Mesenchymal stem cell (in vitro differentiated cells and primary cell): ENCODE results near the gene TRA2A.

Source experiments
- DNase-seq: peaks from one replicate; pipeline ENCODE4 v3.0.0-alpha.2; 2013
- H2AFZ ChIP-seq: one replicate; pipeline ENCODE4 v1.6.1; 2013; ENCODE audit warnings: low read depth, mild to moderate bottlenecking, control low read depth, inconsistent platforms, low read length, moderate library complexity
- H2AK5ac ChIP-seq: 2 replicates; pipeline ENCODE4 v1.6.1; 2013; ENCODE audit warnings: low read length, moderate library complexity, mild to moderate bottlenecking, inconsistent platforms; ENCODE audit not compliant: severe bottlenecking
- H2BK120ac ChIP-seq: one replicate; pipeline ENCODE4 v1.6.1; 2013; ENCODE audit warnings: low read depth, mild to moderate bottlenecking, inconsistent platforms, low read length, moderate library complexity
- H2BK12ac ChIP-seq, 2 experiments: one replicate each; pipeline ENCODE4 v1.6.1; 2013; ENCODE audit warnings: inconsistent platforms in 2 of 2, low read length in 2 of 2, mild to moderate bottlenecking in 2 of 2, moderate library complexity in 2 of 2, control low read depth in 1 of 2
- H2BK15ac ChIP-seq: one replicate; pipeline ENCODE4 v1.6.1; 2013; ENCODE audit warnings: mild to moderate bottlenecking, low read depth, inconsistent platforms; ENCODE audit not compliant: poor library complexity, severe bottlenecking
- H2BK5ac ChIP-seq: 2 replicates; pipeline ENCODE4 v1.6.1; 2013; ENCODE audit warnings: low read depth, mild to moderate bottlenecking, low read length, control low read depth, inconsistent platforms; ENCODE audit not compliant: poor library complexity, severe bottlenecking
- H3K14ac ChIP-seq, 2 experiments: one replicate each; pipeline ENCODE4 v1.6.1; 2013; ENCODE audit warnings: inconsistent platforms in 2 of 2, low read length in 2 of 2, control low read depth in 1 of 2, mild to moderate bottlenecking in 1 of 2, moderate library complexity in 1 of 2
- H3K18ac ChIP-seq, 2 experiments: one replicate each; pipeline ENCODE4 v1.6.1; 2013; ENCODE audit warnings: inconsistent platforms in 2 of 2, low read length in 2 of 2, control low read depth in 1 of 2, low read depth in 1 of 2, mild to moderate bottlenecking in 1 of 2
- H3K23ac ChIP-seq, 2 experiments: one replicate each; pipeline ENCODE4 v1.6.1; 2013; ENCODE audit warnings: inconsistent platforms in 2 of 2, low read length in 2 of 2, mild to moderate bottlenecking in 2 of 2, moderate library complexity in 2 of 2, control low read depth in 1 of 2
- H3K27ac ChIP-seq: 2 replicates; pipeline ENCODE4 v1.5.1; 2013; ENCODE audit warnings: mild to moderate bottlenecking, moderate library complexity, low read length, control low read depth, inconsistent platforms; ENCODE audit not compliant: poor library complexity, severe bottlenecking
- H3K27me3 ChIP-seq, 2 experiments: 2 replicates each; pipeline versions ENCODE4 v1.6.1 to v1.7.0; 2013; ENCODE audit warnings: low read length in 2 of 2, mild to moderate bottlenecking in 2 of 2, moderate library complexity in 2 of 2, control low read depth in 1 of 2, inconsistent platforms in 1 of 2; ENCODE audit not compliant: control insufficient read depth in 1 of 2, insufficient read depth in 1 of 2
- H3K36me3 ChIP-seq, 2 experiments: 2 replicates each; pipeline versions ENCODE4 v1.6.1 to v1.7.0; 2013; ENCODE audit warnings: low read length in 2 of 2, control low read depth in 1 of 2, inconsistent platforms in 1 of 2, low read depth in 1 of 2, mild to moderate bottlenecking in 1 of 2; ENCODE audit not compliant: insufficient read depth in 2 of 2, control insufficient read depth in 1 of 2
- H3K4ac ChIP-seq, 2 experiments: one replicate each; pipeline ENCODE4 v1.6.1; 2013; ENCODE audit warnings: inconsistent platforms in 2 of 2, low read length in 2 of 2, mild to moderate bottlenecking in 2 of 2, moderate library complexity in 2 of 2, control low read depth in 1 of 2, low read depth in 1 of 2
- H3K4me1 ChIP-seq: 2 replicates; pipeline ENCODE4 v1.6.1; 2013; ENCODE audit warnings: low read depth, low read length, control low read depth; ENCODE audit not compliant: control insufficient read depth, insufficient read depth
- H3K4me2 ChIP-seq: 2 replicates; pipeline ENCODE4 v1.6.1; 2013; ENCODE audit warnings: low read length, mild to moderate bottlenecking, inconsistent platforms; ENCODE audit not compliant: poor library complexity, severe bottlenecking
- H3K4me3 ChIP-seq, 2 experiments: 2 replicates each; pipeline versions ENCODE4 v1.5.1 to v1.7.0; 2013; ENCODE audit warnings: low read length in 2 of 2, mild to moderate bottlenecking in 2 of 2, control low read depth in 1 of 2, low read depth in 1 of 2; ENCODE audit not compliant: insufficient read depth in 1 of 2
- H3K79me1 ChIP-seq: replicated peaks from 2 replicates; pipeline ENCODE4 v1.6.1; 2013; ENCODE audit warnings: mild to moderate bottlenecking, control low read depth, low read length, inconsistent platforms; ENCODE audit not compliant: poor library complexity, severe bottlenecking
- H3K9ac ChIP-seq: 2 replicates; pipeline ENCODE4 v1.7.0; 2013; ENCODE audit warnings: mild to moderate bottlenecking, low read length, moderate library complexity
- H3K9me3 ChIP-seq: 2 replicates; pipeline ENCODE4 v1.7.0; 2013; ENCODE audit warnings: mild to moderate bottlenecking, low read length; ENCODE audit not compliant: control insufficient read depth
- H4K8ac ChIP-seq: one replicate; pipeline ENCODE4 v1.6.1; 2013; ENCODE audit warnings: inconsistent platforms, mild to moderate bottlenecking, low read length, moderate library complexity
- H4K91ac ChIP-seq: one replicate; pipeline ENCODE4 v1.6.1; 2013; ENCODE audit warnings: mild to moderate bottlenecking, low read length, inconsistent platforms
- WGBS: methylation state at CpG from one replicate; pipeline ENCODE4 v1.1.7; 2013; ENCODE audit warnings: mixed read lengths; 5-methylcytosine and 5-hydroxymethylcytosine counted together

Gene TRA2A

GRCh38 chr7:23474829-23475575 lies 56.8 kb downstream of the TRA2A start:
- no peak overlapping the region for H3K23ac ChIP-seq
- no peak overlapping the region for H4K91ac ChIP-seq
- H3K18ac ChIP-seq = no peak overlapping the region
- H2AK5ac ChIP-seq = no peak overlapping the region
- peaks cover 3% of the 10 kb centered on the region for H3K4me1 ChIP-seq
- peak overlapping the region; percentile 34 for H3K27ac ChIP-seq
- no peaks in the 10 kb centered on the region for H3K79me1 ChIP-seq
- H3K4me2 ChIP-seq = peak overlapping the region; percentile 99
- H2AFZ ChIP-seq = peak overlapping the region; percentile 94
- WGBS = 0% methylated on average over 13 of the region's 15 CpGs
- no peak overlapping the region for H3K9ac ChIP-seq
- DNase-seq = no peak
- H3K27me3 ChIP-seq = peaks cover 0 to 95% of the 10 kb centered on the region in 2 experiments
- peak overlapping the region; percentile 61 to 79 for H3K4me3 ChIP-seq
- H3K4ac ChIP-seq = no peak overlapping the region
- no peaks in the 10 kb centered on the region for H3K9me3 ChIP-seq
- H2BK5ac ChIP-seq = no peak overlapping the region
- no peak overlapping the region for H4K8ac ChIP-seq
- H2BK15ac ChIP-seq = no peak overlapping the region
- H3K14ac ChIP-seq = no peak overlapping the region
- peak overlapping the region; percentile 42 for H2BK120ac ChIP-seq
- no peaks in the 10 kb centered on the region for H3K36me3 ChIP-seq
- no peak overlapping the region for H2BK12ac ChIP-seq

- Histone ChIP-seq H3K36me3 (no peaks in the 10 kb centered on the region), H2AFZ (peak overlapping the region; percentile 94), H3K4me3 (peak overlapping the region; percentile 79 to 94), H3K27me3 (peaks cover 0 to 95% of the 10 kb centered on the region in 2 experiments), H2BK5ac (peak overlapping the region; percentile 38), H3K18ac (peak overlapping the region; percentile 97 to 99), H3K14ac (peak overlapping the region in 1 of 2 experiments; percentile 99), H3K27ac (peak overlapping the region; percentile 81), H3K23ac (peak overlapping the region in 1 of 2 experiments; percentile 95), H3K79me1 (no peaks in the 10 kb centered on the region), H3K9me3 (no peaks in the 10 kb centered on the region), H3K4me1 (peaks cover 3% of the 10 kb centered on the region), H3K4ac (peak overlapping the region; percentile 83 to 95), H2BK12ac (peak overlapping the region; percentile 75 to 77), H3K9ac (peak overlapping the region; percentile 50), H2AK5ac (no peak overlapping the region), H4K91ac (peak overlapping the region; percentile 99), H4K8ac (peak overlapping the region; percentile 88), H3K4me2 (peak overlapping the region; percentile 100), H2BK15ac (peak overlapping the region; percentile 69), H2BK120ac (peak overlapping the region; percentile 94)
- under 1% methylated on average over 56 of the region's 66 CpGs for WGBS
- DNase-seq = peak; percentile 98
Observed at GRCh38 chr7:23474094-23474828, 57.5 kb downstream of the TRA2A start.

GRCh38 chr7:23473844-23474093 lies 58.0 kb downstream of the TRA2A start:
- Histone ChIP-seq H4K8ac (peak overlapping the region; percentile 88), H4K91ac (peak overlapping the region; percentile 99), H3K23ac (peak overlapping the region in 1 of 2 experiments; percentile 95), H2BK12ac (peak overlapping the region; percentile 75 to 77), H3K9ac (peak overlapping the region; percentile 50), H2AK5ac (no peak overlapping the region), H3K14ac (peak overlapping the region in 1 of 2 experiments; percentile 99), H3K4ac (peak overlapping the region; percentile 83 to 95), H3K27ac (peak overlapping the region; percentile 85), H3K4me2 (peak overlapping the region; percentile 100), H3K18ac (peak overlapping the region; percentile 97 to 99), H3K4me1 (peaks cover 3% of the 10 kb centered on the region), H2BK5ac (peak overlapping the region; percentile 38), H2BK15ac (peak overlapping the region; percentile 69), H3K9me3 (no peaks in the 10 kb centered on the region), H2BK120ac (peak overlapping the region; percentile 94), H3K36me3 (no peaks in the 10 kb centered on the region), H3K27me3 (peaks cover 0 to 95% of the 10 kb centered on the region in 2 experiments), H3K4me3 (peak overlapping the region; percentile 79 to 94), H2AFZ (peak overlapping the region; percentile 81), H3K79me1 (no peaks in the 10 kb centered on the region)
- DNase-seq = no peak
- under 1% methylated on average over 23 of the region's 23 CpGs for WGBS
